Brain microvascular endothelial cell (primary cell): ENCODE measurements around the gene DRD1.

Source experiments
- DNase-seq: peaks from one replicate; pipeline ENCODE4 v3.0.0-alpha.2; 2020
- H3K27ac ChIP-seq: fragments of 250-450 bp; sonication (Bioruptor Pico); 2 replicates; pipeline ENCODE4 v1.5.1; 2020; ENCODE audit warnings: mild to moderate bottlenecking, moderate library complexity
- H3K27me3 ChIP-seq: fragments of 250-450 bp; sonication (Bioruptor Pico); replicated peaks from 2 replicates; pipeline ENCODE4 v1.5.1; 2020; ENCODE audit warnings: mild to moderate bottlenecking
- H3K36me3 ChIP-seq: fragments of 250-450 bp; sonication (Bioruptor Pico); replicated peaks from 2 replicates; pipeline ENCODE4 v1.5.1; 2020; ENCODE audit warnings: mild to moderate bottlenecking
- H3K4me3 ChIP-seq: 2 replicates; pipeline ENCODE4 v1.5.1; 2011; ENCODE audit warnings: low read depth, mild to moderate bottlenecking, control low read depth, low read length, moderate library complexity
- CTCF ChIP-seq: IDR thresholded peaks from 2 replicates; pipeline ENCODE4 v1.5.1; 2011; ENCODE audit warnings: low read depth, mild to moderate bottlenecking, moderate library complexity, low read length, control low read depth, inconsistent platforms; ENCODE audit errors: missing control alignments
- in situ Hi-C: cut with HindIII; loops from 2 replicates; pipeline ENCODE4 v1.10.0; 2017; ENCODE audit warnings: low sequenced_read_pairs, low pct_ligation_motif_present

The DRD1 gene

DNA sequence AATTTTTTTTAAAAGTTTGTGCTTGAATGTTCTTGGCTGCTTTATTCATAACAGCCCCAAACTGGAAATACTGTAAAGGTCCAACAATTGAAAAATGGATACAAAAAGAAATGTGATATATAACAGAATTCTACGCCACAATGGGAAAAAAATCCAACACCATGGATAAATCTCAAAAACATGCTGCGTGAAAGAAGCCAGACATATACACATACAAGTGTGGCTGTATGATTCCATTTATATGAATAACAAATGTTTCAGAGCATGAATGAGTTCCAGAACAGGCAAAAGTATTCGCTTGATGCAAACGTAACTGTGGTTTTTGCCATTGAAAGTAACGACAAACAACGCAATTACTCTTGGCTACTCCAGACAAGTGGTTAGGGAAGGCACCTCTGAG lies 27.2 kb upstream of the DRD1 start:
- no peak overlapping the region for H3K27ac ChIP-seq
- no peak overlapping the region for H3K4me3 ChIP-seq
- H3K36me3 ChIP-seq: no peaks in the 10 kb centered on the region
- in situ Hi-C loops: loop anchor here (25.0 kb wide), 1 partner anchor 509 kb away; no protein-coding TSS in a partner anchor
- no peaks in the 10 kb centered on the region for H3K27me3 ChIP-seq
- TF ChIP-seq CTCF: no peak
- no peak for DNase-seq

- Histone ChIP-seq H3K27me3 (no peaks in the 10 kb centered on the region), H3K4me3 (no peak overlapping the region), H3K36me3 (no peaks in the 10 kb centered on the region), H3K27ac (no peak overlapping the region)
- no peak for DNase-seq
- in situ Hi-C loops: loop anchor here (25.0 kb wide), 1 partner anchor 508 kb away; no protein-coding TSS in a partner anchor
- TF ChIP-seq CTCF: no peak
Measured at GRCh38 chr5:175470781-175471180, 26.8 kb upstream of the DRD1 start.

DNA sequence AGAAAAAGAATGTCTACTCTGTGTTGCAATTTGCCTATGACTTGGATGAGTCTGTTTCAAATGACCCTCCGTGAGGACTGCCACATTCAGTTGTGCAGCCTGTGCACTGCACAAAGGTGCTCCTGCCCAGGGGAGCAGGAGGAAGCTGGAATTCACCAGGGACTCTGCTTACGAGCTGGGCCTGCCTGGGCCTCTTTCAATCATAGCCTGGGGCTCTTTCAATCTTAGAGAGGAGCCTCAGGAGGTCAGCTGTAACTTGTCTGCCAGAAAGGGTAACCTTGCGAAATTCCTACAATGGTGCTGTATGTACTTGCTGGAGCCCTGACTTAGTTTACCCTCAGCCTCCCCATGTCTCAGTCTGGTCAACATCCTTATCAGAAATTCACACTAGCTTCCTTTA lies 25.9 kb upstream of the DRD1 start:
- DNase-seq: no peak
- TF ChIP-seq CTCF: no peak
- no peak overlapping the region for H3K4me3 ChIP-seq
- in situ Hi-C loops: loop anchor here (25.0 kb wide), 1 partner anchor 508 kb away; no protein-coding TSS in a partner anchor
- no peak overlapping the region for H3K27ac ChIP-seq
- H3K27me3 ChIP-seq: no peaks in the 10 kb centered on the region
- no peaks in the 10 kb centered on the region for H3K36me3 ChIP-seq

DNA sequence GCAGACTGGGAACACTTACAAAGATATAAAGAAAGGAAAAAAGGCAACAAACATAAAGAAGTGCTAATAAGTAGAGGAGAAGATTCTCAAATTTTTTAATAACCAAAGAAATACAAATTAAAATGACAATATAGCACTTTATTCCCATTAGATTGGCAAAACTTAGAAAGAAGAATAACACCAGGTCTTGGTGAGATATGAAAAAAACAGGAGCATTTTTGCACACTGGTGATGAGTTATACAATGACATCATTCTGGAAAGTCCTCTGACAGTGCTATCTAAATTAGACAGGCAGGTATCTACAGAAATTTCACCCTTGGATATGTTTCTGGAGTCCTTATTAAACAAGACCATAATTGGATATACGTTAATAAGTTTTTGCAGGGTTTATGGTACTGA lies 24.9 kb upstream of the DRD1 start:
- no peak overlapping the region for H3K27ac ChIP-seq
- H3K27me3 ChIP-seq: no peaks in the 10 kb centered on the region
- no peak for DNase-seq
- no peak for TF ChIP-seq CTCF
- in situ Hi-C loops: loop anchor here (25.0 kb wide), 1 partner anchor 507 kb away; no protein-coding TSS in a partner anchor
- H3K36me3 ChIP-seq: no peaks in the 10 kb centered on the region
- no peak overlapping the region for H3K4me3 ChIP-seq

DNA sequence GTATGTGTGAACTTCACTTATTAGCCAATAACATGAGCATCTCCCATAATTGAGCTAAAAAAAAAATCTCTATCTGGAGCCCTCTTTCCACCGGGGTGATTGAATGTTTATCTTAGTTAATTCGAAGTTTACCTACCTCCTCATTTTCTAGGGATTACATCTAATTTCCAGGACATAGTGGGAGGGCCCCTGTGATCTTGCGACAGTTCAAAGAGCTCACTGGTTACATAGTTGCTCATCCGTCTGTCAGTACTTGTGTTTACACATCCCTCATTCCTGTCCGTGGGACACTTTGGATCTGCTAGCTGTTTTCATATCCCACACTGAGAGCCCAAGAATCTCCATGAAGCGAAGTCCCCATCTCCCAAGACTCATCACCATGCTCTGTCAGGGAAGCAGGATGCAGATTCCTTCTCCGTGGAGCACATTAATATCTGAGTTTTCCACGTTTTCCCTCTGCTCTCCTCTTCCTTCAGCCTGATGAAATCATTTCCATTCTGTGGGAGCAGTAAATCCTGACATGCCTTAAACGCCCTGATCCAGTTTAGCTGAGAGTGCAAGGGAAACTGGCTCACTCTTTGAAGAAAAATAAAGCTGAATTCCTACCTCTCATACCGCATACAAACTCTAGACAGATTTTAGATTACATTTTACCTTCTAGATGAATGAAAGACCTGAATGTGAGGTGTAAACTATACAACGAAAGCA lies 24.2 kb upstream of the DRD1 start:
- no peak for DNase-seq
- H3K27ac ChIP-seq: no peak overlapping the region
- H3K36me3 ChIP-seq: no peaks in the 10 kb centered on the region
- H3K4me3 ChIP-seq: no peak overlapping the region
- no peaks in the 10 kb centered on the region for H3K27me3 ChIP-seq
- no peak for TF ChIP-seq CTCF
- in situ Hi-C loops: loop anchor here (25.0 kb wide), 1 partner anchor 506 kb away; no protein-coding TSS in a partner anchor
